Suprapubic skin (tissue), 4 donors: ENCODE results near the gene COL12A1. TPM values are rescaled to one million over a fixed set of nuclear protein-coding genes. Genes with fewer than 3 reads are reported as not detected.
"Not testable (repeated sequence)": the region's sequence is repeated elsewhere in the genome, so short reads cannot be mapped to it uniquely, and the experiment has no call there.

Experiments used
- DNase-seq, 2 donors: peaks; one replicate each; pipeline ENCODE4 v3.0.0-alpha.2; 2019; ENCODE audit warnings: low spot score in 2 of 2
- H3K27ac ChIP-seq: fragments of 200-600 bp; sonication (generic); one replicate; pipeline ENCODE4 v1.5.1; 2019
- H3K27me3 ChIP-seq: fragments of 200-600 bp; sonication (generic); one replicate; pipeline ENCODE4 v1.5.1; 2019
- H3K36me3 ChIP-seq: fragments of 200-600 bp; sonication (generic); one replicate; pipeline ENCODE4 v1.5.1; 2019
- H3K4me1 ChIP-seq: fragments of 200-600 bp; sonication (generic); one replicate; pipeline ENCODE4 v1.5.1; 2019
- H3K4me3 ChIP-seq: fragments of 200-600 bp; sonication (generic); one replicate; pipeline ENCODE4 v1.5.1; 2019; ENCODE audit warnings: mild to moderate bottlenecking
- H3K9me3 ChIP-seq: fragments of 200-600 bp; sonication (generic); one replicate; pipeline ENCODE4 v1.5.1; 2019
- CTCF ChIP-seq, 2 donors: fragments of 200-600 bp in 1 of 2; fragments of 450-650 bp in 1 of 2; sonication (generic) in 1 of 2; IDR thresholded peaks; one replicate each; pipeline ENCODE4 v1.5.1; 2016 to 2019; ENCODE audit warnings: antibody characterized with exemption in 2 of 2, mild to moderate bottlenecking in 1 of 2, moderate library complexity in 1 of 2
- EP300 ChIP-seq: sonication (generic); formaldehyde crosslinking; IDR thresholded peaks from one replicate; pipeline ENCODE4 v1.6.1; 2017; ENCODE audit warnings: antibody characterized with exemption
- POLR2A ChIP-seq, 2 donors: fragments of 450-650 bp; IDR thresholded peaks; one replicate each; pipeline ENCODE4 v1.6.1; 2017; ENCODE audit warnings: antibody characterized with exemption in 2 of 2, mild to moderate bottlenecking in 2 of 2, moderate library complexity in 2 of 2
- POLR2AphosphoS5 ChIP-seq, 3 donors: sonication (generic); formaldehyde crosslinking; IDR thresholded peaks; one replicate each; pipeline ENCODE4 v1.6.1; 2017; ENCODE audit warnings: antibody characterized with exemption in 3 of 3
- WGBS: methylation state at CpG from one replicate; pipeline ENCODE4 v1.1.5; 2018; 5-methylcytosine and 5-hydroxymethylcytosine counted together
- total RNA-seq, 4 donors: library from RNA; depleted of rRNA; stranded (reverse); fragments of >200 nt; gene quantifications; one replicate each; pipeline ENCODE4 v1.1.0, GENCODE V29; 2016

Gene COL12A1
- total RNA-seq, 4 donors from 2014 or later, result 41.2 to 47.2 (median 44.1) TPM

GRCh38 chr6:75188221-75188925 lies 17.5 kb downstream of the COL12A1 start:
- 60% methylated on average over 3 of the region's 3 CpGs for WGBS
- H3K4me3 ChIP-seq, result no peak overlapping the region
- DNase-seq, result no peak
- H3K4me1 ChIP-seq, result no peaks in the 10 kb centered on the region
- H3K27ac ChIP-seq, result no peak overlapping the region
- H3K9me3 ChIP-seq, result no peaks in the 10 kb centered on the region
- TF ChIP-seq CTCF (IDR thresholded peaks at IDR 0.05) (no peak), EP300 (no peak), POLR2AphosphoS5 (IDR thresholded peaks at IDR 0.05) (no peak), POLR2A (IDR thresholded peaks at IDR 0.05) (no peak)
- H3K36me3 ChIP-seq, result peaks cover 15% of the 10 kb centered on the region
- H3K27me3 ChIP-seq, result no peaks in the 10 kb centered on the region

GRCh38 chr6:75186581-75186980 lies 19.3 kb downstream of the COL12A1 start:
- not testable (repeated sequence) for H3K4me3 ChIP-seq, H3K27me3 ChIP-seq, DNase-seq, H3K27ac ChIP-seq, H3K4me1 ChIP-seq, H3K9me3 ChIP-seq
- H3K36me3 ChIP-seq, result peaks cover 15% of the 10 kb centered on the region
- 64% methylated on average over 2 of the region's 2 CpGs for WGBS

- TF ChIP-seq POLR2AphosphoS5 (IDR thresholded peaks at IDR 0.05) (peak in 2 of 3 donors; percentile 19 to 34), POLR2A (IDR thresholded peaks at IDR 0.05) (no peak)
- Histone ChIP-seq H3K27me3 (no peaks in the 10 kb centered on the region), H3K4me3 (no peak overlapping the region), H3K9me3 (no peaks in the 10 kb centered on the region), H3K27ac (no peak overlapping the region), H3K36me3 (peaks cover 5% of the 10 kb centered on the region), H3K4me1 (no peaks in the 10 kb centered on the region)
- 35% methylated on average over 5 of the region's 5 CpGs for WGBS
- DNase-seq, result no peak
Measured at GRCh38 chr6:75183099-75183541, 22.7 kb downstream of the COL12A1 start.

- Histone ChIP-seq H3K4me3 (no peak overlapping the region), H3K27ac (no peak overlapping the region), H3K9me3 (no peaks in the 10 kb centered on the region), H3K4me1 (no peaks in the 10 kb centered on the region), H3K36me3 (peaks cover 4% of the 10 kb centered on the region), H3K27me3 (no peaks in the 10 kb centered on the region)
- DNase-seq, result no peak
- TF ChIP-seq CTCF (IDR thresholded peaks at IDR 0.05), result no peak
- no peak for TF ChIP-seq POLR2AphosphoS5 (IDR thresholded peaks at IDR 0.05)
- no peak for TF ChIP-seq POLR2A (IDR thresholded peaks at IDR 0.05)
- TF ChIP-seq EP300, result no peak
- 85% methylated on average over 5 of the region's 5 CpGs for WGBS
Measured at GRCh38 chr6:75180864-75181263, 25.0 kb downstream of the COL12A1 start.

GRCh38 chr6:75178757-75179156 lies 27.1 kb downstream of the COL12A1 start:
- TF ChIP-seq CTCF (IDR thresholded peaks at IDR 0.05) (no peak), POLR2A (IDR thresholded peaks at IDR 0.05) (no peak), POLR2AphosphoS5 (IDR thresholded peaks at IDR 0.05) (no peak), EP300 (no peak)
- no peak for DNase-seq
- Histone ChIP-seq H3K27ac (no peak overlapping the region), H3K36me3 (peaks cover 4% of the 10 kb centered on the region), H3K4me3 (no peak overlapping the region), H3K27me3 (no peaks in the 10 kb centered on the region), H3K9me3 (no peaks in the 10 kb centered on the region), H3K4me1 (no peaks in the 10 kb centered on the region)
- WGBS, result 30% methylated on average over 1 of the region's 1 CpG

- Histone ChIP-seq H3K27me3 (no peaks in the 10 kb centered on the region), H3K36me3 (peaks cover 4% of the 10 kb centered on the region), H3K4me1 (peaks cover 11% of the 10 kb centered on the region), H3K27ac (no peak overlapping the region), H3K9me3 (no peaks in the 10 kb centered on the region), H3K4me3 (no peak overlapping the region)
- 88% methylated on average over 3 of the region's 3 CpGs for WGBS
- no peak for TF ChIP-seq POLR2A (IDR thresholded peaks at IDR 0.05)
- no peak for TF ChIP-seq POLR2AphosphoS5 (IDR thresholded peaks at IDR 0.05)
- no peak for TF ChIP-seq CTCF (IDR thresholded peaks at IDR 0.05)
- TF ChIP-seq EP300, result no peak
- DNase-seq, result no peak
Measured at GRCh38 chr6:75176076-75176582, 29.7 kb downstream of the COL12A1 start.
